Mesothelial cell of epicardium (in vitro differentiated cells): ENCODE data around the gene ZNF282. TPM values are rescaled to one million over a fixed set of nuclear protein-coding genes. Genes with fewer than 3 reads are reported as not detected.
A peak's percentile ranks its signal among the peaks of the same experiment; 100 is the strongest.

Experiments used
- DNase-seq, 2 experiments: peaks; one replicate each; pipeline ENCODE4 v3.0.0; 2021; ENCODE audit warnings: low spot score in 2 of 2; ENCODE audit not compliant: unreplicated experiment in 2 of 2
- H3K27ac Mint-ChIP-seq: 2 replicates; pipeline ENCODE4 v1.8.0; 2021; ENCODE audit warnings: mixed read lengths
- H3K27me3 Mint-ChIP-seq: 2 replicates; pipeline ENCODE4 v1.8.0; 2021; ENCODE audit warnings: low read depth, mixed read lengths
- H3K36me3 Mint-ChIP-seq: 2 replicates; pipeline ENCODE4 v1.8.0; 2021; ENCODE audit warnings: mixed read lengths
- H3K4me1 Mint-ChIP-seq: 2 replicates; pipeline ENCODE4 v1.8.0; 2021; ENCODE audit warnings: mixed read lengths
- H3K4me3 Mint-ChIP-seq: 2 replicates; pipeline ENCODE4 v1.8.0; 2021; ENCODE audit warnings: mild to moderate bottlenecking, moderate library complexity, mixed read lengths
- H3K9me3 Mint-ChIP-seq: 2 replicates; pipeline ENCODE4 v1.8.0; 2021; ENCODE audit warnings: mixed read lengths
- total RNA-seq: library from RNA; stranded (reverse); gene quantifications from 3 replicates; pipeline ENCODE4 v1.2.1, GENCODE V29; 2021
- TF ChIP-seq, protein P1 (sequence below): fragments of 200-600 bp; sonication (generic); IDR thresholded peaks from one replicate; pipeline ENCODE4 v1.5.0; 2021; ENCODE audit warnings: antibody characterized with exemption; ENCODE audit not compliant: unreplicated experiment

Gene ZNF282
- total RNA-seq, 1 donor from 2014 or later, result 47.0 TPM

- Mint-ChIP-seq H3K9me3 (peaks cover 9% of the 10 kb centered on the region), H3K36me3 (peaks cover 16% of the 10 kb centered on the region), H3K4me3 (peak overlapping the region; percentile 14), H3K4me1 (peaks cover 14% of the 10 kb centered on the region), H3K27ac (no peak overlapping the region), H3K27me3 (peaks cover 7% of the 10 kb centered on the region)
- no peak for DNase-seq
- TF ChIP-seq, protein P1, sequence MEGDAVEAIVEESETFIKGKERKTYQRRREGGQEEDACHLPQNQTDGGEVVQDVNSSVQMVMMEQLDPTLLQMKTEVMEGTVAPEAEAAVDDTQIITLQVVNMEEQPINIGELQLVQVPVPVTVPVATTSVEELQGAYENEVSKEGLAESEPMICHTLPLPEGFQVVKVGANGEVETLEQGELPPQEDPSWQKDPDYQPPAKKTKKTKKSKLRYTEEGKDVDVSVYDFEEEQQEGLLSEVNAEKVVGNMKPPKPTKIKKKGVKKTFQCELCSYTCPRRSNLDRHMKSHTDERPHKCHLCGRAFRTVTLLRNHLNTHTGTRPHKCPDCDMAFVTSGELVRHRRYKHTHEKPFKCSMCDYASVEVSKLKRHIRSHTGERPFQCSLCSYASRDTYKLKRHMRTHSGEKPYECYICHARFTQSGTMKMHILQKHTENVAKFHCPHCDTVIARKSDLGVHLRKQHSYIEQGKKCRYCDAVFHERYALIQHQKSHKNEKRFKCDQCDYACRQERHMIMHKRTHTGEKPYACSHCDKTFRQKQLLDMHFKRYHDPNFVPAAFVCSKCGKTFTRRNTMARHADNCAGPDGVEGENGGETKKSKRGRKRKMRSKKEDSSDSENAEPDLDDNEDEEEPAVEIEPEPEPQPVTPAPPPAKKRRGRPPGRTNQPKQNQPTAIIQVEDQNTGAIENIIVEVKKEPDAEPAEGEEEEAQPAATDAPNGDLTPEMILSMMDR, result no peak
Measured at GRCh38 chr7:149238051-149238450, 42.7 kb downstream of the ZNF282 start.

GRCh38 chr7:149239345-149240143 is 44.2 kb downstream of the ZNF282 start, which contains the start of gene ZNF212:
ZNF212 (plus strand) TSS chr7:149239651; CDS start chr7:149239779, 128 bp downstream.
- peaks cover 14% of the 10 kb centered on the region for H3K4me1 Mint-ChIP-seq
- H3K27me3 Mint-ChIP-seq, result peaks cover 7% of the 10 kb centered on the region
- TF ChIP-seq, protein P1, result peak; percentile 67
- H3K27ac Mint-ChIP-seq, result peak within 1 kb of the TSS; percentile 93
- DNase-seq, result peak; percentile 78 to 88
- peaks cover 18% of the 10 kb centered on the region for H3K36me3 Mint-ChIP-seq
- peaks cover 9% of the 10 kb centered on the region for H3K9me3 Mint-ChIP-seq
- peak within 1 kb of the TSS; percentile 97 for H3K4me3 Mint-ChIP-seq

- Mint-ChIP-seq H3K27me3 (peaks cover 7% of the 10 kb centered on the region), H3K36me3 (peaks cover 22% of the 10 kb centered on the region), H3K27ac (peak overlapping the region; percentile 32), H3K9me3 (peaks cover 9% of the 10 kb centered on the region), H3K4me1 (peaks cover 14% of the 10 kb centered on the region), H3K4me3 (peak overlapping the region; percentile 97)
- TF ChIP-seq, protein P1, result no peak
- DNase-seq, result no peak
Measured at GRCh38 chr7:149240637-149241036, 45.3 kb downstream of the ZNF282 start.

GRCh38 chr7:149241696-149242095 is 46.4 kb downstream of the ZNF282 start:
- peak overlapping the region; percentile 33 for H3K4me3 Mint-ChIP-seq
- DNase-seq, result no peak
- peaks cover 27% of the 10 kb centered on the region for H3K36me3 Mint-ChIP-seq
- no peak overlapping the region for H3K27ac Mint-ChIP-seq
- H3K9me3 Mint-ChIP-seq, result peaks cover 9% of the 10 kb centered on the region
- TF ChIP-seq, protein P1, result no peak
- H3K27me3 Mint-ChIP-seq, result peaks cover 2% of the 10 kb centered on the region
- H3K4me1 Mint-ChIP-seq, result peaks cover 14% of the 10 kb centered on the region

DNA sequence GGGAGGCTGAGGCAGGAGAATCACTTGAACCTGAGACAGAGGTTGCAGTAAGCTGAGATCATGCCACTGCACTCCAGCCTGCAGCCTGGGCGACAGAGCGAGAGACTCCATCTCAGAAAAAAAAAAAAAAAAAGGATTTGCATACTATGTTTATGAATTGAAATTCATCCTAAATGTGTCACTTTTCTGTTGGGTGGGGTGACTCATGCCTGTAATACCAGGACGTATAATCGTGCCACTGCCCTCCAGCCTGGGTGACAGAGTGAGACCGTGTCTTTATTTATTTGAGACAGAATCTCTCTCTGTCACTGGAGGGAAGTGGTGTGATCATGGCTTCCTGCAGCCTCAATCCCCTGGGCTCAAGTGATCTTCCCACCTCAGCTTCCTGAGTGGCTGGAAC is 49.9 kb downstream of the ZNF282 start:
- Mint-ChIP-seq H3K9me3 (peaks cover 9% of the 10 kb centered on the region), H3K4me1 (peaks cover 8% of the 10 kb centered on the region), H3K36me3 (peaks cover 27% of the 10 kb centered on the region), H3K27ac (no peak overlapping the region), H3K27me3 (no peaks in the 10 kb centered on the region), H3K4me3 (no peak overlapping the region)
- TF ChIP-seq, protein P1, result no peak
- DNase-seq, result no peak
